Measurements from ENCODE around the gene TNNT1. TPM values are rescaled to one million over a fixed set of nuclear protein-coding genes. Genes with fewer than 3 reads are reported as not detected.
"Not testable (repeated sequence)": the region's sequence is repeated elsewhere in the genome, so short reads cannot be mapped to it uniquely, and the experiment has no call there.

Gene TNNT1
- polyA plus RNA-seq, 4 donors = 2.9 to 6.0 (median 4.4) TPM

- no peak for DNase-seq (ENCODE audit: low read depth in 4 of 4, low spot score in 3 of 4)
These were observed 36.0 kb downstream of the TNNT1 start for GRCh38 chr19:55112777-55113569.

GRCh38 chr19:55112246-55112776 lies 36.7 kb downstream of the TNNT1 start:
- DNase-seq (ENCODE audit: low read depth in 4 of 4, low spot score in 3 of 4) = no peak

- no peak for DNase-seq (ENCODE audit: low read depth in 4 of 4, low spot score in 3 of 4)
These were observed 37.7 kb downstream of the TNNT1 start for GRCh38 chr19:55111238-55111831.

GRCh38 chr19:55109527-55110291 lies 39.3 kb downstream of the TNNT1 start:
- DNase-seq (ENCODE audit: low read depth in 4 of 4, low spot score in 3 of 4) = no peak

- DNase-seq (ENCODE audit: low read depth in 4 of 4, low spot score in 3 of 4) = not testable (repeated sequence)
These were observed 41.8 kb downstream of the TNNT1 start for GRCh38 chr19:55107252-55107651.

GRCh38 chr19:55106591-55106990 lies 42.4 kb downstream of the TNNT1 start:
- DNase-seq (ENCODE audit: low read depth in 4 of 4, low spot score in 3 of 4) = no peak

- DNase-seq (ENCODE audit: low read depth in 4 of 4, low spot score in 3 of 4) = no peak
These were observed 43.8 kb downstream of the TNNT1 start for GRCh38 chr19:55105237-55105636.

- no peak for DNase-seq (ENCODE audit: low read depth in 4 of 4, low spot score in 3 of 4)
These were observed 45.8 kb downstream of the TNNT1 start for GRCh38 chr19:55103190-55103589.

GRCh38 chr19:55101261-55101660 lies 47.7 kb downstream of the TNNT1 start:
- no peak for DNase-seq (ENCODE audit: low read depth in 4 of 4, low spot score in 3 of 4)

- DNase-seq (ENCODE audit: low read depth in 4 of 4, low spot score in 3 of 4) = no peak
These were observed 49.2 kb downstream of the TNNT1 start for GRCh38 chr19:55099557-55100506.

- no peak for DNase-seq (ENCODE audit: low read depth in 4 of 4, low spot score in 3 of 4)
These were observed 50.1 kb downstream of the TNNT1 start for GRCh38 chr19:55098716-55099556.

GRCh38 chr19:55097864-55098715 lies 50.9 kb downstream of the TNNT1 start:
- no peak for DNase-seq (ENCODE audit: low read depth in 4 of 4, low spot score in 3 of 4)

GRCh38 chr19:55096061-55096701 lies 52.8 kb downstream of the TNNT1 start:
- DNase-seq (ENCODE audit: low read depth in 4 of 4, low spot score in 3 of 4) = no peak

GRCh38 chr19:55095260-55096060 lies 53.5 kb downstream of the TNNT1 start:
- no peak for DNase-seq (ENCODE audit: low read depth in 4 of 4, low spot score in 3 of 4)

- DNase-seq (ENCODE audit: low read depth in 4 of 4, low spot score in 3 of 4) = no peak
These were observed 54.3 kb downstream of the TNNT1 start for GRCh38 chr19:55094456-55095259.

Data from right renal pelvis (tissue), 4 donors.